Activated CD4-positive, alpha-beta T cell treated with anti-CD3 and anti-CD28 coated beads, Interleukin-2, amount 10 ng/mL, durations not matched to agents 24 days and 14 days (primary cell): ENCODE results near the gene CD300LF. TPM values are rescaled to one million over a fixed set of nuclear protein-coding genes. Genes with fewer than 3 reads are reported as not detected.

Experiments used
- DNase-seq: peaks from one replicate; pipeline ENCODE4 v3.0.0; 2022
- H3K27ac Mint-ChIP-seq: one replicate; pipeline ENCODE4 v1.8.0; 2022; ENCODE audit warnings: mild to moderate bottlenecking, mixed read lengths
- H3K27me3 Mint-ChIP-seq: one replicate; pipeline ENCODE4 v1.8.0; 2022; ENCODE audit warnings: mixed read lengths
- H3K36me3 Mint-ChIP-seq: one replicate; pipeline ENCODE4 v1.8.0; 2022; ENCODE audit warnings: low read depth, mild to moderate bottlenecking, mixed read lengths
- H3K4me1 Mint-ChIP-seq: one replicate; pipeline ENCODE4 v1.8.0; 2021; ENCODE audit warnings: mixed read lengths
- H3K4me3 Mint-ChIP-seq: one replicate; pipeline ENCODE4 v1.8.0; 2022; ENCODE audit warnings: mild to moderate bottlenecking, moderate library complexity, mixed read lengths
- H3K9me3 Mint-ChIP-seq: one replicate; pipeline ENCODE4 v1.8.0; 2021; ENCODE audit warnings: mixed read lengths
- intact Hi-C: fragments of 100-400 bp; cut with micrococcal nuclease; formaldehyde crosslinking; loops from one replicate; pipeline ENCODE4 v1.15.1; 2023
- total RNA-seq: library from RNA; stranded (reverse); gene quantifications from 2 replicates; pipeline ENCODE4 v1.2.3, GENCODE V29; 2022

CD300LF gene
- total RNA-seq, 1 donor from 2014 or later = not detected

DNA sequence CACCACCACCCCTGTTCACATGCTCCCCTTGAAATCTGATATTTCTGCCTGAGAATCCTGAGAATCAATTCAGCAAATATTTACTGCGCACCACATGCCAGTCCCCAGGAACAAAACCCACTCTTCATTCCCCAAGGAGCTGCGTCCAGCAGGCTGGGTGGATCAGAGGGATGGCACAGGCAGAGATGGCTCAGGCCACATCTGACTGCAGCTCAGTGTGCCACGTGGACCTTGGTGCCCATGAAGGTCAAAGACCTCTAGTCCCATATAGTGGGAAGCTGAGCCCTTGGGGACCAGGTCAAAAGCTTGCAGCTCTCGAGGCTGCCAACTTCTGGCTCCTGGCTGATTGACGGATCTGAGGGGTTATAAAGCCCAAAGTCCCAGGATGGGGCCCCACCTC lies 31.8 kb downstream of the CD300LF start:
- Mint-ChIP-seq H3K9me3 (no peaks in the 10 kb centered on the region), H3K27ac (no peak overlapping the region), H3K27me3 (peaks cover 40% of the 10 kb centered on the region), H3K4me3 (no peak overlapping the region), H3K4me1 (peaks cover 15% of the 10 kb centered on the region), H3K36me3 (no peaks in the 10 kb centered on the region)
- intact Hi-C loops = no loop called here
- no peak for DNase-seq

DNA sequence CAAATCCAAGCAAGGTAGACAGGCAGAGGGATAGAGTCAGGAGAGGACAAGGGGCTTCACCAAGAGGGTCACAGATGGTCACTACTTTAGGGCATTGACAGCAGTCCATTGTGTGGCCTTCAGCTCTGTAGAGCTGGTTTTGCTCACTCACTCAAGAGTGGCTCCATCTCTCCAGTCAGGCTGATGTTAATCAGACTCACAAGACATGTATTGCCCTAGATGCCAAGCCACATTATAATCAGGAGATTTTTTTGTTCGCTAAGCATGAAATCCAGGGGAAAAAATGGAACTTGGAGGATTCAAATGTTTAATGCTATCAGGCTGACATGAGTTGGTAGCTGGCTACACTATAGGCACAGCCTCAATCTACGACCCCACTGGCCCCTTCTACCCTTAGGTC lies 32.5 kb downstream of the CD300LF start:
- H3K36me3 Mint-ChIP-seq = no peaks in the 10 kb centered on the region
- no peak overlapping the region for H3K4me3 Mint-ChIP-seq
- peaks cover 15% of the 10 kb centered on the region for H3K4me1 Mint-ChIP-seq
- intact Hi-C loops = no loop called here
- H3K27me3 Mint-ChIP-seq = peaks cover 40% of the 10 kb centered on the region
- H3K9me3 Mint-ChIP-seq = no peaks in the 10 kb centered on the region
- H3K27ac Mint-ChIP-seq = no peak overlapping the region
- DNase-seq = no peak

DNA sequence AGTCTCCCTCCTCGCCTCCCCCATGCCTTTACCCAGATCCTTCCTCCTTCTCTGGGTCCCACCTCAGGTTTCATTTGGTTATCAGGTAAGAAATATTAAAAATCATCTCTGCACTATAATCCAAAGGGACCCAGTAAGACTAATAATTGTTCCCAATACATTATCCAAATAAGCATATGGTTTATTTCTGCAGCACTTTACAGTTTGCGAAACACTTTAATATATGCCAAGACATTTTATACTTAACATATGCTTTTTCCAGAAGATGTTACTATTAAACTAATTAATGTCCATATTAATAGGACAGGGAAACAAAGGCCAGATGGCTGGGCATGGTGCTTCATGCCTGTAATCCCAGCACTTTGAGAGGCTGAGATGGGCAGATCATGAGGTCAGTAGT lies 33.3 kb downstream of the CD300LF start:
- Mint-ChIP-seq H3K36me3 (no peaks in the 10 kb centered on the region), H3K9me3 (no peaks in the 10 kb centered on the region), H3K4me3 (no peak overlapping the region), H3K27ac (no peak overlapping the region), H3K4me1 (peaks cover 15% of the 10 kb centered on the region), H3K27me3 (peaks cover 43% of the 10 kb centered on the region)
- intact Hi-C loops = no loop called here
- DNase-seq = no peak

DNA sequence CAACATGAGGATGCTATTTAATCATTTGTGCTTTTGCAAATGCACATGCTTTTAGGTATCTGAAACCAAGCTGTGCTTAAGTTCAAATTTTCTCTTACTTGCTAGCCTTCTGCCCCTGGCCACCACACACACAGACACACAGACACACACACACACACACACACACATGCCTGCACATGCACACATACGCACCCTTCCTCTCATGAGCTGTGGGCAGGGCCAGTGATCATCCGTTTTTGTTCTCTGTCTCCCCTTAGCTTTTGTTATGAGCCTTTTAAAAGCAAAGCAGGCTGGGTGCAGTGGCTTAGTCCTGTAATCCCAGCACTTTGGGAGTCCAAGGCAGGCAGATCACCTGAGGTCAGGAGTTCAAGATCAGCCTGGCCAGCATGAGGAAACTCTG lies 34.2 kb downstream of the CD300LF start:
- peaks cover 43% of the 10 kb centered on the region for H3K27me3 Mint-ChIP-seq
- H3K27ac Mint-ChIP-seq = no peak overlapping the region

DNA sequence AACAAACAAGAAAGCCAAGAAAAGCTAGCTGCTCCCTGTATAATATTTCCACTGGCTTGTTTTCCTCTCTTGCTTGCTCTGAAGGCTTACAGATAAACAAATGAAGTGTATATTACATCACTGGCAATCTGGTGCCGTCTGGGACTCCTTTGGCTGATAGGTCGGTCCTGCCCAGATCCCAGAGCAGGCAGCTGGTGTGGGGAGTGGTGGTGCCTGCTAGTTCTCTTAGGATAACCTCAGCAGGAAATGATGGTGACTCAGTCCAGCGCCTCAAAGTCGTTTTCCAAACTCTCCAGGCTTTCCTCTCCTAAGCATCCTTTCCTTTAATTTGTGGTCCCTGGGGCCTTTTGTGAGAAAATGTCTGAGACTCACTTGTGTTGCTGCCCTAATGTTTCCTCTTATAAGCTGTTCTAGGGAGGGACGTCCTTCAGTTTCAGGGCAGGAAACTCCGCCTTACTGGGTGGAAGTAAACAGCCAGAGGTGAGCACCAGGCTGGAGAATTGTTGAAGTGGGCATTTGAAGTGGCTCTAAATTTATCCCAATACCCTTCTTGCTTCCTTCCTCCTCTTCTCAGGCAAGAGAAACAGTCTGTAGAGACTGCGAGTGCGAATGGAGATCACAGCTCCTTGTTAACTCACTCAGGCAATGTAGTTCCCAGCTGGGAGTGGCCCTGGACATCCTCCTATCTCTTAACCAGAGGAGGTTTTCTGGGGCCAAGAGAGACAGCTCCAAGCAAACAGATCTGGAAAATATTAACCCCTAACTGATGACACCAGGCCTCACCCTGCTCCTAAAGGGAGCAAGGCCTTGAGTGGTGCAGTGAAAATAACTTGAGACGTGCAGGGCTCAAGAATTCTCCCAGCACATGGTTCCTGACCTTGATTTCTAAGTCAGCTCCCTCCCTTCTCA lies 34.9 kb downstream of the CD300LF start:
- Mint-ChIP-seq H3K36me3 (no peaks in the 10 kb centered on the region), H3K4me1 (peaks cover 15% of the 10 kb centered on the region), H3K27me3 (peaks cover 44% of the 10 kb centered on the region), H3K9me3 (no peaks in the 10 kb centered on the region), H3K4me3 (no peak overlapping the region), H3K27ac (no peak overlapping the region)
- intact Hi-C loops = no loop called here
- peak; percentile 64 for DNase-seq

More for the DNA sequence above, 34.2 kb downstream of the CD300LF start:
- Mint-ChIP-seq H3K9me3 (no peaks in the 10 kb centered on the region), H3K4me3 (no peak overlapping the region), H3K4me1 (peaks cover 15% of the 10 kb centered on the region), H3K36me3 (no peaks in the 10 kb centered on the region)
- no peak for DNase-seq
- intact Hi-C loops = no loop called here

DNA sequence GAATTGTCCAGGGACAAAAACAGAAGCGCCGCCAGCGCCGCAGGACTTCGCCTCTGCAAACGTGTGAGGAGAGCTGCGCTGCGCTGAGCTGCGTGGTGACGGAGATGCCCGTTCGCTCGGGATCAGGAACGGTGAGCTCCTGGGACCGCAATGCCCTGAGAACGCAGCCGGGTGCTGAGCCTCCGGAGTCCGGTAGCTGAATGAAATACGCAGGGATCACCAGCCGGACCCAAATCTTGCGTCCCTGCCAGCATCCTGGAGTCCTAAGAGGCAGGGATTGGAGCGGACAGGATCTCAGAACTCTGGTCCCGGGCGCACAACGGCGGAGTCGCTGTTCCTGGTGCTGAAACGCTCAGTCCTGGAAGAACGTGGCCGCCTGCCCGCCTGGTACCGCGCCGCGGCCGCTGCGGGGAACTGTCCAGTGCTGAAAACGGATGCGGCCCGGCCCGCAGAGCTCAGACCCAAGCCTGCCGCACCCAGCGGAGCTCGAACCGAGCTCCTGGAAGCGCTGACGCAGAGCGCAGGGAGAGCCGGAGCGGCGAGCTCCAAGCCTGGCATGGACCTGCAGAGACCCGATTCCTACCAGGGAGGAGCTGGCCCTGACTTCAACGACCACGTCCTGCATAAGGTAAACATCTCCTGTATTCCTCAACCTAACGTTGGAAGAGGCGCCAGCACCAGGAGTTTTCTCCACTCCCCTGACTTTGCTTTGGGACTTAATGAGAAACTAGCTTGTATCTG lies 41.5 kb downstream of the CD300LF start:
- H3K36me3 Mint-ChIP-seq = no peaks in the 10 kb centered on the region
- peaks cover 3% of the 10 kb centered on the region for H3K9me3 Mint-ChIP-seq
- H3K4me3 Mint-ChIP-seq = no peak overlapping the region
- DNase-seq = peak; percentile 93
- peaks cover 60% of the 10 kb centered on the region for H3K27me3 Mint-ChIP-seq
- H3K27ac Mint-ChIP-seq = no peak overlapping the region
- intact Hi-C loops = no loop called here
- H3K4me1 Mint-ChIP-seq = no peaks in the 10 kb centered on the region

DNA sequence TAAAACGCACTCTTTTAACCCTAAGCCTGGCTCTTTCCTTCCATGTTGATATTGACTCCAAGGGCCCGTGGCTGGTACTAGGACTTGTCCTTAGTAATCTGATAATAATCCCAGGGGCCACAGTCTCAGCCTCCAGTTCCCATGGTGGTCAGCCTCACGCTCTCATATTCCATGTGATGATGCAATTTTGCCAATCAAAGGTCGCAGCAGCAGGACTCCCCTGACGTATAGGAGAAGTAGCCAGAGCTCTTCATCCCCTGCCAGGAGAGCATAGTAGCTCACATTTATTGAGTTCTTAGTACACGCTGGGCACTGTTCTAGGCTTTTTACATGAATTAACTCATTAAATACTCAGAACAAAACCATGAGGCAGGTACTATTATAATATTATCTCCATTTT lies 42.4 kb downstream of the CD300LF start:
- peaks cover 3% of the 10 kb centered on the region for H3K9me3 Mint-ChIP-seq
- DNase-seq = no peak
- no peaks in the 10 kb centered on the region for H3K4me1 Mint-ChIP-seq
- no peaks in the 10 kb centered on the region for H3K36me3 Mint-ChIP-seq
- intact Hi-C loops = no loop called here
- H3K27ac Mint-ChIP-seq = no peak overlapping the region
- peaks cover 58% of the 10 kb centered on the region for H3K27me3 Mint-ChIP-seq
- H3K4me3 Mint-ChIP-seq = no peak overlapping the region

DNA sequence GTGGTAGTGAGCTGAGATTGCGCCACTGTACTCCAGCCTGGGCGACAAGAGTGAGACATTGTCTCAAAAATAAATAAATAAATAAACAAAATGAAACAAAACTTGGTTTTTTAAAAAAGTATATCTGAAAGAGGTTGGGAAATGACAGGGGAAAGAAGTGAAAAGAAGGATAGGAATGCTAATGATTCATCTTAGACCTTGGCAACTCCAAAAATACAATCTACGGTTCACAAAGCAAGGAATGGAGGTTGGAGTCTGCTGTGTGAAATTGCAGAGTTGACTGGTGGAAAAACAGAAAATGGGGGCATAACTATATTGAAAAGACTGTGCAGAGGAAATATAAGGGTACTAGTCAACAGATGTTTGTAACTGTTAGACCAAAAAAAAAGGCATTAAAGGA lies 49.2 kb downstream of the CD300LF start:
- Mint-ChIP-seq H3K27me3 (peaks cover 56% of the 10 kb centered on the region), H3K27ac (no peak overlapping the region), H3K36me3 (no peaks in the 10 kb centered on the region), H3K4me1 (no peaks in the 10 kb centered on the region), H3K4me3 (no peak overlapping the region), H3K9me3 (no peaks in the 10 kb centered on the region)
- DNase-seq = no peak
- intact Hi-C loops = no loop called here

DNA sequence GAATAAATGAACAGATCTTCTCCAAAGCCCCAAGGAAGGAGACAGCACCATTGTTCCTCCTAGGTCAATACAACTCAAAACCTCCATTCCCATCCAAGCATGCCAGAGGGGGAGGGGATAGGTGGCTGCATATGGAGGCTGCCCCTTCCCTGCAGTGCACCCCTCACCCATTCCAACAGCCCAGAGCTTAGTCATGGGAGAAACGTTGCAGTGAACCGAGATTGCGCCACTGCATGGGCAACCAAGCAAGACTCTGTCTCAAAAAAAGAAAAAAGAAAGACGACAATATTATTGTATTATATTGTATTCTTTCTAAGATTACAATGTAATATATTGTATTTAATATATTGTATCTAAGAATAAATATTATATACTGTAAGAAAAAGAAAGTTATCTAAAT lies 52.8 kb downstream of the CD300LF start:
- no peak for DNase-seq
- Mint-ChIP-seq H3K27me3 (peaks cover 46% of the 10 kb centered on the region), H3K4me3 (no peak overlapping the region), H3K4me1 (peaks cover 7% of the 10 kb centered on the region), H3K9me3 (no peaks in the 10 kb centered on the region), H3K27ac (no peak overlapping the region), H3K36me3 (no peaks in the 10 kb centered on the region)
- intact Hi-C loops = no loop called here

DNA sequence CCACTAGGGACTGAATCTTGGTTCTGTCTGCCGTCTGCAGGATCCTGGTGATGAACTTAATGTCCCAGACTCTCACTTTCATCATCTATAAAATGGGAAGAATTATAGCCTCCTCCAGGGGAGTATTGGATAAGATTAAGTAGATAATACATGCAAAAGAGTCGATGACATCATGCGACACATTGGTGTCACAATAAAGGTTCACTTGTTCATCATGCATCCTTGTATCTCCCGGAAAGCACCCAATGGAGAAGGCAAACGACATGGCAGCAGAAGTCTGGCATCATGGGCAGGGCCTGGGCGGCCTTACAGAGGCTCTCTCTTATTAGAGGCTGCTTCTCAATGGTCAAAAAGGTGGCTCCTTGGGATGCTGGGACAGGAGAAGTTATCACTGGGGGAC lies 54.1 kb downstream of the CD300LF start:
- no peaks in the 10 kb centered on the region for H3K36me3 Mint-ChIP-seq
- intact Hi-C loops = no loop called here
- H3K27ac Mint-ChIP-seq = no peak overlapping the region
- H3K4me1 Mint-ChIP-seq = peaks cover 7% of the 10 kb centered on the region
- peaks cover 43% of the 10 kb centered on the region for H3K27me3 Mint-ChIP-seq
- H3K9me3 Mint-ChIP-seq = no peaks in the 10 kb centered on the region
- DNase-seq = no peak
- H3K4me3 Mint-ChIP-seq = no peak overlapping the region

DNA sequence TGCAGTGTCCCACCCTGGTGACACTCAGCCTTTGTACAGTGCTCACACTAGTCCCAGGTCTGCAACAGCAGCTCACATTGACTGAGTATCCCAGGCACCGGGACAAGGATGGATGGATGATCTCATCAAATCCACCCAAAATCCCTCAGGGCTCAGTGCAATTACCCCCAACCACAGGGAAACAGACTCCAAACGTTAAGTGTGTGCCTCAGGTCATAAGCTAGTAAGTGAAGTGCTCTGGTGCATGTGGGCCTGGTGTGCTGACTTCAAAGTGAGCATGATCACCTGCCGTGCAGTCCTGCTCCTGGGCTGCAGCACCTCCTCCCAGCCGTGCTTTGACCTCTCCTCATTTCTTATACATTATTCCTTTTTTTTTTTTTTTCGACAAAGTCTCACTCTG lies 58.0 kb downstream of the CD300LF start:
- intact Hi-C loops = no loop called here
- peaks cover 7% of the 10 kb centered on the region for H3K4me1 Mint-ChIP-seq
- no peak for DNase-seq
- H3K4me3 Mint-ChIP-seq = no peak overlapping the region
- no peaks in the 10 kb centered on the region for H3K36me3 Mint-ChIP-seq
- H3K27ac Mint-ChIP-seq = no peak overlapping the region
- no peaks in the 10 kb centered on the region for H3K9me3 Mint-ChIP-seq
- H3K27me3 Mint-ChIP-seq = peaks cover 49% of the 10 kb centered on the region

DNA sequence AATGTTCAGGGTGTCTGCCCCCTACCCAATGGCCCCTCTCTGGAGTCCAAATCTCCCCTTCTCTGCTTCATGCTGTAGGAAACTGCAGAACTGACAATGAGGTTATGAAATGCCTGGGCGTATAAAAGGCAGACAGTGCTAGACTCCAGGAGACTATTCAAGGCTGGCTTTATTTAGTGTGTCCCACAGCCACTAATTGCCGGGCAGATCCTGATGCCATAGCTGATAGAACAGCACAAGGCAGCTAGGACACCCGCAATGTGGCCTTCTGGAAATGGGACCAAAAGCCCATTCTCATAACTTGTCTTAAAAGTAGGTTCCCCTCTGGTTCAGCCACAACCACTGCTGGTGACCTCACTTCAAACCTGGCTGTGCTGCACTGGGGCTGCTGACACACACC lies 60.7 kb downstream of the CD300LF start:
- no peak overlapping the region for H3K27ac Mint-ChIP-seq
- intact Hi-C loops = no loop called here
- H3K36me3 Mint-ChIP-seq = no peaks in the 10 kb centered on the region
- no peak for DNase-seq
- peaks cover 49% of the 10 kb centered on the region for H3K27me3 Mint-ChIP-seq
- peaks cover under 1% of the 10 kb centered on the region for H3K4me1 Mint-ChIP-seq
- no peak overlapping the region for H3K4me3 Mint-ChIP-seq
- no peaks in the 10 kb centered on the region for H3K9me3 Mint-ChIP-seq

DNA sequence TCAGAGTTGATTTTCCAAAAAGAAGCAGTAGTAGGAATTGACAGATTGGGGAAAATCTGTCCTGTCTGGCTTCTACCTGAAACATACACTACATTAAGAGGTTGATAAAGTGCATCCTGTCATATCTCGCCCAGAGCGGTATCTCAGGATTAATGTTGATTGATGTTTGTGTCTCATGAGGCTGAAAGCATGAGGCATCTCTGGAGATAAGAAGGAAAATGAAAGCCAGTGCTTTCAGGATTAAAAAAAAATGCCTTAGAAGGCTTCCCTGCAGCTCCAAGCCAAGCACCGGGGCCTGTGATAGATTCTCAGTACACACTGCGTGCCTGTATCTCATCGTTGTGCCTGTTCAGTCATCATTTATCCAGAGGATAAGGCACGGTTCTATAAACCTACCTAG lies 62.8 kb downstream of the CD300LF start:
- no peaks in the 10 kb centered on the region for H3K4me1 Mint-ChIP-seq
- DNase-seq = no peak
- H3K27me3 Mint-ChIP-seq = peaks cover 53% of the 10 kb centered on the region
- no peak overlapping the region for H3K27ac Mint-ChIP-seq
- intact Hi-C loops = loop anchor here (5.0 kb wide), 1 partner anchor 83 kb away; the partner anchor contains the start of gene CD300H
- no peaks in the 10 kb centered on the region for H3K9me3 Mint-ChIP-seq
- H3K36me3 Mint-ChIP-seq = no peaks in the 10 kb centered on the region
- H3K4me3 Mint-ChIP-seq = no peak overlapping the region
